Measurements from ENCODE around the gene NTM. TPM values are rescaled to one million over a fixed set of nuclear protein-coding genes. Genes with fewer than 3 reads are reported as not detected.

NTM gene
- total and polyA plus RNA-seq, 2 of the 8 experiments (the other 6 are each of a cell fraction or from before 2014, with no cell fraction given), result 13.4 to 20.0 TPM

DNA sequence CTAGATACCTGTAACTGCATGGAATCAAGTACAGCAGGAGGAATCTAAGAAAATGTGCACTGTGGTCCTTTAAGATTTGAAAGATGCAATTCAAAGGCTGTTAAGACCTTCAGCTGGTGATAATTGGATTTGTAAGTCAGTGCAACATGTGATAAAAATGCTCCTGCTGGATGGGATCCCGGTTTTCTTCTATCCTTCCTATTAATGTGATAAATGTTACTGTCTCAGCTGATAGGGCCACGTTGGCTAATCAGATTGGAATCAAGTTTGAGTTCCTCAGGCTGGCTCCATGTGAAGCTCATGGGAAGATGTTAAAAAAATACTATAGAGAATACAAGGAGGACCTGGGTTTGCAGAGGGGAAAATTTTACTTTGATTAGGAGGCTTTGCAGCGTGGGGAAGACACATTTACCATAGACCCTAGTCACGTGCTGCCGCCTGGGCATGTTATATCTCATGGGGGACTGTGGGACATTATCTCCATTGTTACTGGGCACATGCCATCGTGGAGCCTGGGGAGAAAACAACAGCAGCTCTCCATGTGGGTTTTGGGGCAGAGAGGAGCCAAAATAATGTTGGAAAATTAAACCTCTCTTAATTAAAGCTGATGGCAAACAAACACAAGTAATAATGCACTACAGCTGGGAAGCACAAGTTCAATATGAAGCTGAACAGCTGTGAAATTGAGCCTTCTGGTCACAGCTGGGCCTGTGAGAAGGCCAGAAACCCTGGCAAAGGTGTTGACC, 652.5 kb downstream of the NTM start:
- Histone ChIP-seq H2BK120ac (replicated peaks; ENCODE audit: low read depth, low read length) (no peak overlapping the region), H3K23me2 (ENCODE audit: low read depth, low read length) (no peaks in the 10 kb centered on the region; the same call in 1 of the 2 replicates), H4K91ac (replicated peaks; ENCODE audit: insufficient read length, low read length) (no peak overlapping the region), H2BK20ac (ENCODE audit: low read length) (no peak overlapping the region), H3K18ac (ENCODE audit: extremely low read depth, low read length) (no peak overlapping the region), H2BK15ac (ENCODE audit: low read length) (no peak overlapping the region), H3K79me2 (ENCODE audit: control insufficient read depth in 1 of 2, insufficient read depth in 2 of 2, low read length in 2 of 2) (no peaks in the 10 kb centered on the region), H3K36me3 (ENCODE audit: control insufficient read depth in 2 of 4, insufficient read depth in 4 of 4, low read length in 3 of 4) (no peaks in the 10 kb centered on the region), H4K5ac (ENCODE audit: insufficient read length, low read depth, low read length) (no peak overlapping the region), H3K23ac (ENCODE audit: insufficient read length) (no peak overlapping the region), H3K4ac (replicated peaks; ENCODE audit: insufficient read length, low read depth, low read length) (no peak overlapping the region), H3K9me3 (ENCODE audit: insufficient read depth in 2 of 2, low read depth in 1 of 2, low read length in 1 of 2) (peaks cover 0 to 2% of the 10 kb centered on the region in 2 experiments; a peak in 1 of 4 replicates), H3K4me3 (ENCODE audit: extremely low read depth in 1 of 4, insufficient read depth in 2 of 4, low read depth in 3 of 4, low read length in 4 of 4) (no peak overlapping the region), H2BK12ac (ENCODE audit: low read depth, low read length) (no peak overlapping the region; the same call in 1 of the 2 replicates), H4K20me1 (replicated peaks in 1 of 2; ENCODE audit: control insufficient read depth in 1 of 2, insufficient read depth in 2 of 2, low read length in 2 of 2) (no peaks in the 10 kb centered on the region), H3K4me2 (ENCODE audit: insufficient read depth in 1 of 2, low read depth in 2 of 2, low read length in 2 of 2) (no peak overlapping the region), H4K8ac (ENCODE audit: extremely low read depth, insufficient read depth, low read length) (no peak overlapping the region), H3K79me1 (ENCODE audit: low read depth, low read length) (no peaks in the 10 kb centered on the region; the same call in 1 of the 2 replicates), H3K9ac (replicated peaks in 1 of 4; ENCODE audit: extremely low read depth in 1 of 4, low read depth in 3 of 4, low read length in 3 of 4) (no peak overlapping the region), H3K56ac (replicated peaks; ENCODE audit: insufficient read length, low read depth, low read length) (no peak overlapping the region), H3K4me1 (replicated peaks in 1 of 4; ENCODE audit: control insufficient read depth in 3 of 4, insufficient read depth in 4 of 4, low read length in 3 of 4) (peaks cover 0 to 8% (median 3%) of the 10 kb centered on the region in 4 experiments; a peak in 3 of 7 replicates), H2AFZ (ENCODE audit: low read length) (no peak overlapping the region), H3K27me3 (replicated peaks in 1 of 4; ENCODE audit: control insufficient read depth in 3 of 4, extremely low read depth in 1 of 4, insufficient read depth in 3 of 4, low read length in 3 of 4) (no peaks in the 10 kb centered on the region), H2BK5ac (ENCODE audit: low read depth, low read length) (no peak overlapping the region), H3K14ac (ENCODE audit: insufficient read length) (no peak overlapping the region), H3K27ac (ENCODE audit: low read depth, low read length) (no peak overlapping the region), H2AK5ac (ENCODE audit: low read depth, low read length) (no peak overlapping the region)
- FAIRE-seq, result no peak
- ChIA-PET CTCF (ENCODE audit: partially characterized antibody) (interaction anchor here (0.7 to 1.6 kb wide), 6 partner anchors 10 to 699 kb away, joined by 3 to 4 read pairs (median 3); no protein-coding TSS in a partner anchor), POLR2A (ENCODE audit: partially characterized antibody) (no interaction called here)
- 77% methylated on average over 6 of the region's 6 CpGs; no CpG with 5 or more reads in 1 of the 2 experiments for WGBS, 2 experiments (ENCODE audit: extremely low coverage in 1 of 2, insufficient coverage in 1 of 2, insufficient read length in 1 of 2, insufficient replicate concordance in 2 of 2, low coverage in 1 of 2, low lambda C conversion rate in 2 of 2, missing lambda C conversion rate in 1 of 2)
- no peak for DNase-seq (ENCODE audit: low read depth in 1 of 2, low spot score in 2 of 2)
- TF ChIP-seq SP4 (IDR thresholded peaks at IDR 0.05; ENCODE audit: low read length) (no peak), SIN3A (conservative IDR thresholded peaks at IDR 0.05 in 1 of 2, IDR thresholded peaks at IDR 0.05 in 1 of 2; ENCODE audit: low read depth in 1 of 2, low read length in 2 of 2) (no peak), ZNF274 (IDR thresholded peaks at IDR 0.05; ENCODE audit: borderline replicate concordance, extremely low read depth, low read length) (no peak), CHD1 (IDR thresholded peaks at IDR 0.05; ENCODE audit: low read depth, low read length) (no peak), JUND (IDR thresholded peaks at IDR 0.05; ENCODE audit: low read length) (no peak), CTBP2 (IDR thresholded peaks at IDR 0.05; ENCODE audit: borderline replicate concordance, insufficient read depth, insufficient read length, low read length) (no peak), BCL11A (IDR thresholded peaks at IDR 0.05; ENCODE audit: low read depth in 2 of 2, low read length in 2 of 2) (no peak), JUN (IDR thresholded peaks at IDR 0.05; ENCODE audit: low read depth, low read length) (no peak), NANOG (IDR thresholded peaks at IDR 0.05; ENCODE audit: insufficient read depth, low read depth, low read length, poor library complexity, severe bottlenecking) (no peak), EP300 (IDR thresholded peaks at IDR 0.05; ENCODE audit: borderline replicate concordance in 1 of 2, low read depth in 2 of 2, low read length in 2 of 2) (no peak)
